Small intestine (tissue), 4 donors: Measurements from ENCODE around the gene CCDC196. TPM values are rescaled to one million over a fixed set of nuclear protein-coding genes. Genes with fewer than 3 reads are reported as not detected.

Experiments
- polyA plus RNA-seq, 4 donors: library from polyadenylated mRNA; stranded (reverse) in 3 of 4; unstranded in 1 of 4; fragments of 200-250 nt in 3 of 4; fragments of 120-200 nt in 1 of 4; gene quantifications; one replicate each; pipeline versions ENCODE4 v1.2.1 to v1.2.3, GENCODE V29; 2013
- donor health status: healthy with polysubstance abuse.
- donor health status: Bipolar disorder and iron deficiency.
- donor health status: healthy.

CCDC196 gene
- polyA plus RNA-seq, 4 donors = 0.03 to 1.3 TPM; not detected in 2

Other genes starting within 250 kb of the CCDC196 start
- 10 to 100 TPM in 3 of 4 donors, 1 to 10 TPM in 1; 10.0 to 26.2 (median 22.4) TPM for gene GPHN, start 21.8 kb downstream of the CCDC196 start, polyA plus RNA-seq